ENCODE data around the gene HSPB9. TPM values are rescaled to one million over a fixed set of nuclear protein-coding genes. Genes with fewer than 3 reads are reported as not detected.

HSPB9 gene
- total and polyA plus RNA-seq, 9 of the 15 experiments (the other 6 are each of a cell fraction or from before 2014, with no cell fraction given) = 0.04 to 0.16 (median 0.08) TPM; not detected in 3

DNA sequence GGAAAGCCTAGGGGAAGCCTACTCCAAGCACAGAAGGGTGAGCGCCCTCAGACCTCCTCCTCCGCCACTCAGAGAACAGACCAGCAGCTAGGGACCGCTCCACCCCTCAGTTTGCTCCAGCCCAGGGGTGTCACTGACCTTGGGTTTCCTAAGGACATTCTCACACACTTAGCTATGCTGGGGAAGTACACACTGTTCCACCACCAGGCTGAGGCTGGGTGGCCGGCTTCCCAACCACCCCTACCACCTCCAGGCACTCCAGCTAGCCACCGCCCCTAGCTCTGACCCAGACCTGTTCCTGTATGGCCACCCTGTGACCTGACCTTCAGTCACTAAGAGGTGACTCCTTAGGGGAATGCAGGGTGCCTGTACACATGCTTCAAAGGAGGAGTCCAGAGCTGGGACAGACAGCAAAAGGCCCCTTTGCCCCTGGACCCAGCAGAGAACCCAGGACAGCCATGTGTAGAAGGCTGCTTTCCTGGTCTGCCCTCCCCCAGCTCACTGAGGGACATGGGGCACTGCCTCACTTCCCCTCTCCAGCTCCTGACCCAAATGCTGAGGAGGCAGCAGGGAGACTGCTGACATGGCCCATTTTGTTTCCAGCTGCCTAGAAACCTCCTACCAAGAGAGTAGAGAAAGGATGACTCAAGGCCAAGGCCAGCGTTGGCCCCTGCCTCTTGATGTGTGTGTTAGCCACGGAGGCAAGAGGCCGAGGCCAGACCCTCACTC, 6.7 kb downstream of the HSPB9 start (continued):
- no peak for TF ChIP-seq ZZZ3 (IDR thresholded peaks at IDR 0.05)

DNA sequence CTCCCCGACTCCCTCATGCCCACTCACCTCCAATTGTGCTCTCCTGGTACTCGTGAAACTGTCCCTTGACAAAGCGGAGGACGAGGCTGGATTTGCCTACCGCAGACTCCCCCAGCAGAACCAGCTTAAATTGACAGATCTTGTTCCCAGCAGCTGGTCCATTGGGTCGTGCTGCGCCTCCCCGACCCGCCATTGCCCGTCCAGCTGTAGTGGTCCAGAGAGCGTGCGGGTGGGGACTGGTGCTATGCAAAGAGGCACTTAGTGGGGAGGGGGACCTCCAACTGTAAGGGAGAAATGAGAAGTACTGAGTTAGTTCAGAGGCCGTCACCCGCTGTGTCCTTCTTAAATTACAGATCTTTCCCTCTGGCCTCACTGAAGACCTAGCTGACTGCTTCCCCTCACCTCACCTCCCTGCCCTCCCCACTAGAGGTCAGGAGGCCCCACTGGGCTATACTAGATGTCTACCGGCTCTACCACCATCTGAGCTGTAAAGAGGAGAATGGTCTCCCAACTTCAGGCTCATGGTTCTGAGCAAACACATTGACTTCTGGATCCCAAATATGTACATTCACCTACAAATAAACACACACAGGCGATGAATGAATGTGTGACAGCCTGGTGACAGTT, 7.8 kb downstream of the HSPB9 start:
- H3K4me3 ChIP-seq = no peak overlapping the region
- H4K20me1 ChIP-seq (replicated peaks; ENCODE audit: control insufficient read depth, insufficient read depth, low read length) = peaks cover 3% of the 10 kb centered on the region; the same call in 1 of the 2 replicates
- peaks cover 92% of the 10 kb centered on the region for H3K36me3 ChIP-seq (ENCODE audit: control insufficient read depth, insufficient read depth, low read length)
- ATAC-seq (peak; percentile 71), FAIRE-seq (no peak), DNase-seq (ENCODE audit: extremely low read depth in 1 of 4, low spot score in 3 of 4) (no peak)
- peaks cover 48% of the 10 kb centered on the region for H3K79me2 ChIP-seq (ENCODE audit: control insufficient read depth, insufficient read depth, low read length)
- no peaks in the 10 kb centered on the region for H3K27me3 ChIP-seq (ENCODE audit: control insufficient read depth in 2 of 2, insufficient read depth in 2 of 2, low read length in 2 of 2)
- in situ Hi-C loops (cut with MboI) = no loop called here
- BruUV-seq (replicated peaks) = no TSS peak
- CTCF ChIA-PET (ENCODE audit: low intra/inter-chr PET ratio) = no interaction called here
- peaks cover 0 to under 1% of the 10 kb centered on the region in 2 experiments; a peak in 3 of 5 replicates for H3K4me1 ChIP-seq (replicated peaks in 1 of 2; ENCODE audit: control insufficient read depth in 2 of 2, insufficient read depth in 2 of 2, low read length in 2 of 2)
- 93% methylated on average over 16 of the region's 16 CpGs for WGBS (ENCODE audit: insufficient coverage, low coverage, missing lambda C conversion rate)
- no peaks in the 10 kb centered on the region for H3K9me3 ChIP-seq (replicated peaks; ENCODE audit: control insufficient read depth, insufficient read depth, low read depth, low read length)
- H3K4me2 ChIP-seq (ENCODE audit: insufficient read depth, low read length) = no peak overlapping the region
- H2AFZ ChIP-seq (ENCODE audit: low read depth, low read length) = no peak overlapping the region
- H3K27ac ChIP-seq (ENCODE audit: extremely low read depth, low read depth, low read length) = no peak overlapping the region
- POLR2A ChIA-PET = interaction anchor here (0.5 to 1.7 kb wide), 4 partner anchors 10 to 150 kb away, joined by 3 to 7 read pairs (median 4); partner anchors contain the start of gene KAT2A
- intact Hi-C loops (cut with micrococcal nuclease) = no loop called here
- H3K9me1 ChIP-seq (ENCODE audit: control insufficient read depth, insufficient read depth, low read length) = peaks cover 9% of the 10 kb centered on the region
- H3K9ac ChIP-seq (ENCODE audit: insufficient read depth in 1 of 2, low read depth in 2 of 2, low read length in 2 of 2) = no peak overlapping the region
- TF ChIP-seq, protein P1, sequence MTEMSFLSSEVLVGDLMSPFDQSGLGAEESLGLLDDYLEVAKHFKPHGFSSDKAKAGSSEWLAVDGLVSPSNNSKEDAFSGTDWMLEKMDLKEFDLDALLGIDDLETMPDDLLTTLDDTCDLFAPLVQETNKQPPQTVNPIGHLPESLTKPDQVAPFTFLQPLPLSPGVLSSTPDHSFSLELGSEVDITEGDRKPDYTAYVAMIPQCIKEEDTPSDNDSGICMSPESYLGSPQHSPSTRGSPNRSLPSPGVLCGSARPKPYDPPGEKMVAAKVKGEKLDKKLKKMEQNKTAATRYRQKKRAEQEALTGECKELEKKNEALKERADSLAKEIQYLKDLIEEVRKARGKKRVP (CRISPR knock-in tag; IDR thresholded peaks at IDR 0.05) = no peak
- TF ChIP-seq, protein P2, sequence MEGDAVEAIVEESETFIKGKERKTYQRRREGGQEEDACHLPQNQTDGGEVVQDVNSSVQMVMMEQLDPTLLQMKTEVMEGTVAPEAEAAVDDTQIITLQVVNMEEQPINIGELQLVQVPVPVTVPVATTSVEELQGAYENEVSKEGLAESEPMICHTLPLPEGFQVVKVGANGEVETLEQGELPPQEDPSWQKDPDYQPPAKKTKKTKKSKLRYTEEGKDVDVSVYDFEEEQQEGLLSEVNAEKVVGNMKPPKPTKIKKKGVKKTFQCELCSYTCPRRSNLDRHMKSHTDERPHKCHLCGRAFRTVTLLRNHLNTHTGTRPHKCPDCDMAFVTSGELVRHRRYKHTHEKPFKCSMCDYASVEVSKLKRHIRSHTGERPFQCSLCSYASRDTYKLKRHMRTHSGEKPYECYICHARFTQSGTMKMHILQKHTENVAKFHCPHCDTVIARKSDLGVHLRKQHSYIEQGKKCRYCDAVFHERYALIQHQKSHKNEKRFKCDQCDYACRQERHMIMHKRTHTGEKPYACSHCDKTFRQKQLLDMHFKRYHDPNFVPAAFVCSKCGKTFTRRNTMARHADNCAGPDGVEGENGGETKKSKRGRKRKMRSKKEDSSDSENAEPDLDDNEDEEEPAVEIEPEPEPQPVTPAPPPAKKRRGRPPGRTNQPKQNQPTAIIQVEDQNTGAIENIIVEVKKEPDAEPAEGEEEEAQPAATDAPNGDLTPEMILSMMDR (IDR thresholded peaks at IDR 0.05 in 2 of 3, conservative IDR thresholded peaks at IDR 0.05 in 1 of 3; ENCODE audit: insufficient read depth in 2 of 3, low read depth in 1 of 3, low read length in 3 of 3) = peak; percentile 10 to 30 (median 20); a peak in 2 of 6 replicates
